NCI-H524 treated with DMSO at 0.1 percent for 48 hours (cell line): ENCODE results near the gene PINLYP.

ENCODE experiments used
- DNase-seq: peaks from one replicate; lab custom pipeline; 2025; lab: John Stamatoyannopoulos, UW

Gene PINLYP

GRCh38 chr19:43548706-43549105 is 26.9 kb upstream of the PINLYP start:
- no peak for DNase-seq

GRCh38 chr19:43551399-43552197 is 24.0 kb upstream of the PINLYP start:
- no peak for DNase-seq

DNA sequence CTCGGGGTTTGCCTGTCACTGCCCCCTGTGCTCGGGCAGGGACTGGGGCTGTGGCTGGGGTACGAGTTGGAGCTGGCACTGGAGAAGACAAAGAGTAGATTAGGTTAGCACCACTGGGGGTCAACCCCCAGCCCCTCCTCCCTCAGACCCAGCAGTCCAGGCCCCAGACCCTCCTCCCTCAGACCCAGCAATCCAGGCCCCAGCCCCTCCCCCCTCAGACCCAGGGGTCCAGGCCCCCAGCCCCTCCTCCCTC is 23.5 kb upstream of the PINLYP start:
- no peak for DNase-seq

- DNase-seq = peak; percentile 18
Measured at GRCh38 chr19:43552616-43553015, 23.0 kb upstream of the PINLYP start.

DNA sequence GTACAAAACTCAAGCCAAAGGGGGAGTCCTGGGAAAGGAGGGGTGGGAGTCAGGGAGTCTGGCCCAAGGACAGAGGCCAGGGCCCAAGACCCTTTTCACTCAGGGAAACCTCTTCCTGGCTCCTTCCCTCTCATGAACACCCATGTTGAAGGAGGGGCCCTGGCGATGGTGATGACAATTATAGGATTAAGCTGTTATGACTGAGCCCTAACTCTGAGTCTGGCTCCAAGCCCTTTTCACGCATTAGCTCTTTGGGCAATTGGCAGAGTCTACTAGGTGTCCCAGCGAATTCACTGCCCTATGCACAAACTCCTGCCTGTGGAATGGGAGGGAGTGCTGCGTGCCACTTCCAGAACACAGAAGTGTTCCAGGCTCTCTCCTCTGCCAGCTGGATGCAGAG is 21.9 kb upstream of the PINLYP start:
- DNase-seq = no peak

GRCh38 chr19:43554317-43554895 is 21.2 kb upstream of the PINLYP start:
- no peak for DNase-seq

- DNase-seq = no peak
Measured at GRCh38 chr19:43555185-43555770, 20.3 kb upstream of the PINLYP start.

DNA sequence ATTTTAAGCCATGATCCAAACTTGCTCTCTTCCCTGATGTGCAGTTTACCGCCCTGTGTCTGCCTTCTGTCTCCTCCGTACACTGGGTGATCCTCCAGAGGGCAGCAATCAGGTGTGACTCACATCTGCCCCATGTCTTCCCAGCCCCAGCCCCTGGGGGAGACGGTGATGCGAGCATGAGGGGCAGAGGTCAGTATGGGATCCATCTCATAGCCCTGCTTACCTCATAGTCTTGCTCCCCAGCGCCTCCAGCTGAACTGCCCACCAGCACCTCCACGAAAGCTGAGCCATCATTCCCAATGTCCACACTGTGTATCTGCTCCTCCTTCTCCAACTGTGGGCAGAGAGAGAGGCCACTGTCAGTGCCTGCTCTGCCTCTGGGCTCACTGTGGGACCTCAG is 14.9 kb upstream of the PINLYP start:
- DNase-seq = no peak

DNA sequence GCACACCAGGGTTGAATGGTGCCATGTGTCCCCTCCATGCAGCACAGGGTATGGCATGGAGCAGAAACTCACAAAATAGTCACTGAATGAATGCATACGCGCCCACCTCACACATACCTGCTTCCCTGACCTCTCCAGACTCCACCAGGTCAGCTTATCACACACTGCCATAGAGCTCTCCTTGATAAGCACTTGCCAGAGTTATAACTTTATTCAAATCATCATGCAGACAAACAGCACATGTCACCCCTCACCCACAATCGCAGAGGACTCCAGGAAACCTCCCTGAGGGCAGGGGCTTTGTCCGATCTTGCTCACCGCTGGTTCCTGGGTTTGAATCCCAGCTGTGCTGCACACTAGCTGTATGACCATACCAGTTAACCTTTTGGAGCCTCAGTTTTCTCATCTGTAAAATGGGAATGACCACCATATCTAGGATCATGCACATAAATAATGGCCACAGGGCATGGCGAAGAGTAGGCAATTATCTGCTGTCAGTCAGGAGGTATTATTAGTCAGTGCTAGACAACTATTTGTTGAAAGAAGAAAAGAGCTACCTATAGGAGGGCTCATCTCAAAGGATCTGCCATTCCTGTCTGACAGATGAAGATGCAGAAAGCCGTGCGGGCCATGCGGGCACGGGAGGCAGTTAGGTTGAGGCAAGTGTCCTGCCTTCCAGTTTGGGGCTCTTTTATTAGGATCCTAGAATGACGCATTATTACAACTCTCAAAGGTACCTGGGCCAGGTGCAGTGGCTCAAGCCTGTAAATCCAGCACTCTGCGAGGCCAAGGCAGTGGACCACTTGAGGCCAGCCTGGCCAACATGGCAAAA is 14.2 kb upstream of the PINLYP start:
- DNase-seq = no peak

DNA sequence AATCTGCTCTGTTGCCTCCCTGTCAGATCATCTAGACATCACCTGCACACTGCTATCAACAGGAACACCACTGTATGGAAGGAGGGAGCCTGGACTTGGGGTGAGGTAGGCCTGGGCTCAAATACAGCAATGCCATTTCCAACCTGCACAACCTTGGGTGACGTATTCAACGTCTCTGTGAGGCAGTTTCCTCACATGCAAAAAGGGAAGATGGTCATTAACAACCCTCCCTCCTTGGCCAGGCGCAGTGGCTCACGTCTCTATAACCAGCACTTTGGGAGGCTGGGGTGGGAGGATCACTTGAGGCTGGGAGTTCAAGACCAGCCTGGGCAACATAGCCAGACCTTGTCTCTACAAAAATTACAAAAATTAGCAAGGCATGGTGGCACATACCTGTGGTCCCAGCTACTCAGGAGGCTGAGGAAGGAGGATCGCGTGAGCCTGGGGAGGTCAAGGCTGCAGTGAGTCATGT is 13.3 kb upstream of the PINLYP start:
- DNase-seq = no peak

DNA sequence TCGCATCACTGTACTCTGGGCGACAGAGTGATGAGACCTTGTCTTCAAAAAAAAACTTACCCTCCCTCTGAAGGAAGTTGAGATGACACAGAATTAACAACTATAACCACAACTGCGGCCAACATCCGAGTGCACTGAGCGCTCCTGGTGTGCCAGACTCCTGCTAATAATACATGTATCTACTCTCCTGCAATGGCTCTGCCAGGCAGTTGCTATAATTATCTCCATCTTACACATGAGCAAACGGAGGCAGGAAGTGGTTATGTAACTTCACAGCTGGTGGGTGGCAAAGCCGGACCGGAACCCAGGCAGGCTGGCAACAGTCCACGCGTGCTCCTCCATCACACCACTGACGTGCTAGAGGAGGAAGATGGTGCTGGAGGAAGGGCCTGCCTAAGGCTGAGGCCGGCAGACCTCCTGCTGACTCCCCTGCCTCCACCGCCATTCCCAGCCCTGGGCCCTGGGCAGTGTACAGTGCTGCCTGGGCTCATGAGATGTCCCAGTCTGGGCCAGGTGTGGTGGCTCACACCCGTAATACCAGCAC is 12.8 kb upstream of the PINLYP start:
- DNase-seq = no peak

GRCh38 chr19:43563816-43564457 is 11.7 kb upstream of the PINLYP start:
- DNase-seq = peak; percentile 39

- peak; percentile 21 for DNase-seq
Measured at GRCh38 chr19:43564800-43565199, 10.8 kb upstream of the PINLYP start.

DNA sequence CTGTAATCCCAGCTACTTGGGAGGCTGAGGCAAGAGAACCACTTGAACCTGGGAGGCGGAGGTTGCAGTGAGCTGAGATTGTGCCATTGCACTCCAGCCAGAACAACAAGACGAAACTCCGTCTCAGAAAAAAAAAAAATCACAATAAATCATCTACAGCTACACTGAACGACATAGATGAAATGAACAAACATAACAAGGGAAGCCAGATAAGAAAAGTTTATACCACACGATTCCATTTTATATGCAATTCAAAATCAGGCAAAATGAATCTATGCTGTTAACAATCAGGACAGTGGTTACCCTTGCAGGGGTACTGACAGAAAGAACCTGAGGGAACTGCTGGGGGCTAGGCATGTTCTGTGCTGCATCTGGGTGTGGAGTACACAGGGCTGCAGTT is 5.9 kb upstream of the PINLYP start:
- no peak for DNase-seq

DNA sequence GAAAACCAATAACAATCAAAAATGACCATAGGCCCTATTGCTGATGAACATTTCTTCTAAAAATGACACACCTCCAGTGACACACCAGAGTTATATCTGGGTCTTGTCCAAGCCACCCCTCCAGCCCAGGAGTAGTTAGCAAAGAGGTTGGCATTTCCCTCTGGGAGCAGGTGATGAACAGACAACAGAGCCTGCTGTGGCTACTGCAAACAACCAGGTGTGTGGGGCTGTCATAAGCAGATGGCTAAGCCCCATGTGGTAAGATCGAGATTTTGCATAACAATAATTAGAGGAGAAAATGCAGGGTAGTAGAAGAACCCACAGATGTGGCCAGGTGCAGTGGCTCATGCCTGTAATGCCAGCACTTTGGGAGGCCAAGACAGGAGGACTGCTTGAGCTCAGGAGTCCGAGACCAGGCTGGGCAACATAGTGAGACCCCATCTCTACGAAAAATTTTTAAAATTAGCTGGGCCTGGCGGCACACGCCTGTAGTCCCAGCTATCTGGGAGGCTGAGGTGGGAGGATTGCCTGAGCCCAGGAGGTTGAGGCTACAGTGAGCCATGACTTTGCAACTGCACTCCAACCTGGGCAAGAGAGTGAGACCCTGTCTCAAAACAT is 5.3 kb upstream of the PINLYP start:
- DNase-seq = no peak

- DNase-seq = no peak
Measured at GRCh38 chr19:43572171-43572588, 3.4 kb upstream of the PINLYP start.

DNA sequence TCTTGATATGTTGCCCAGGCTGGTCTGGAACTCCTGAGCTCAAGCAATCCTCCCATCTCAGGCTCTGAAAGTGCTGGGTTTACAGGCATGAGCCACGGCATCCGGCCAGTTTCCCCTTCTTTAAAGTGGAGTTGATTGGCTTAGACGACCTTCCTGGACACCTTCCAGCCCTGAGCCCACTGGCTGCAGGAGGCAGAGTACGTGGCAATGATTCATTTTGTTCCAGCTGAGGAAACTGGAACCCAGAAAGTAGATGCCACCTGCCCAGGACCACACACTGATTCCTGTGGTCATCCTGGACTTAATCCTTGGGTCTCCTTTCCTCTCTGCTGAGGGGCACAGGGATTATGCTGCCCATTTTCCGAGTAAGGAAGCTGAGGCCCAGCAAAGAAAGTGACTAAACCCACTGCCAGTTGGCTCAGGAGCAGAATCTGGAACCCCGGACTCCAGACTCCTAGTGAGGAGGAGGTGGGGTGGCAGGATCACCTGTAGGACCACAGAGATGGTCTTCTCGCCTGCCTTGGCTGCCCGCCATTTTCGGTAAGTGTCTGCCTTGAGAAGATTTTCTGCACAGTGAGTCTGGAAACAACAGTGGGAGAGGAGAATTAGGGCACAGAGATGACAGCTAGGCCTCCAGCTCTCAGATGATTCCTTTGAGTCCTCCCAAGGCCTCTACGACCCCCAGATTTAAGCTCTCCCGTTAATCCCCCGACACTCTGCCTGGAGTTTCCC is 1.0 kb upstream of the PINLYP start:
- DNase-seq = no peak

GRCh38 chr19:43575955-43576878 is 616 bp downstream of the PINLYP start:
- DNase-seq = no peak

- DNase-seq = no peak
Measured at GRCh38 chr19:43578787-43579186, 3.2 kb downstream of the PINLYP start.

DNA sequence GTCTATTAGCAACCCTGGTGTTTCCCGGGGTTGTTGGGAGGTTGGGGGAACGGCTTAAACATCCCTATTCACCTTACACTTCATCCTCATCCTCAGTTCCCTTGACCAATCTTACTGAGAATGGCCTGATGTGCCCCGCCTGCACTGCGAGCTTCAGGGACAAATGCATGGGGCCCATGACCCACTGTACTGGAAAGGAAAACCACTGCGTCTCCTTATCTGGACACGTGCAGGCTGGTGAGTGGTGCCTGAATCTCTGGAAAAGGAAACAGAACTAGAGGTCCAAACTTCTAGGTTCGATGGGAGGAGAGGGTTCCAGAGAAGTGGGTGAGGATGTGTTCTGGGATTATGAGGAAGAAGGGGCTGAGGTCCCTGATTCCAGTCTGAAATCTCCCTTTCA is 5.9 kb downstream of the PINLYP start:
- DNase-seq = no peak
